ENCODE results near the gene FAAH2. TPM values are rescaled to one million over a fixed set of nuclear protein-coding genes. Genes with fewer than 3 reads are reported as not detected.
"Not testable (repeated sequence)": the region's sequence is repeated elsewhere in the genome, so short reads cannot be mapped to it uniquely, and the experiment has no call there.

FAAH2 gene
- total and polyA plus RNA-seq, 4 donors = 7.3 to 16.0 (median 8.1) TPM

- H3K4me1 ChIP-seq (ENCODE audit: control insufficient read depth in 5 of 5, insufficient read depth in 5 of 5, low read length in 5 of 5) = no peaks in the 10 kb centered on the region
- no peak for TF ChIP-seq CTCF (IDR thresholded peaks at IDR 0.05; ENCODE audit: control extremely low read depth, extremely low read depth)
- H3K27ac ChIP-seq (ENCODE audit: low read depth in 1 of 2, low read length in 1 of 2) = no peak overlapping the region
- peaks cover 0 to 7% (median 0%) of the 10 kb centered on the region in 4 donors for H3K9me3 ChIP-seq (ENCODE audit: control insufficient read depth in 4 of 4, insufficient read depth in 3 of 4, low read length in 3 of 4)
- no peaks in the 10 kb centered on the region for H3K27me3 ChIP-seq (ENCODE audit: control insufficient read depth in 3 of 3, insufficient read depth in 3 of 3, low read length in 2 of 3)
- no peak overlapping the region for H3K4me3 ChIP-seq
- DNase-seq (no peak), ATAC-seq (ENCODE audit: insufficient read depth, low FRiP score) (no peak)
- no peak overlapping the region for H3K9ac ChIP-seq (ENCODE audit: insufficient read depth in 1 of 2, low read length in 2 of 2)
- no peaks in the 10 kb centered on the region for H3K36me3 ChIP-seq (ENCODE audit: control insufficient read depth in 4 of 4, insufficient read depth in 4 of 4, low read length in 4 of 4)
These were observed 8.5 kb downstream of the FAAH2 start for GRCh38 chrX:57294961-57295360.

- not testable (repeated sequence) for H3K9ac ChIP-seq (ENCODE audit: insufficient read depth in 1 of 2, low read length in 2 of 2); H3K4me3 ChIP-seq; H3K4me1 ChIP-seq (ENCODE audit: control insufficient read depth in 5 of 5, insufficient read depth in 5 of 5, low read length in 5 of 5); H3K36me3 ChIP-seq (ENCODE audit: control insufficient read depth in 4 of 4, insufficient read depth in 4 of 4, low read length in 4 of 4); ATAC-seq (ENCODE audit: insufficient read depth, low FRiP score); H3K27ac ChIP-seq (ENCODE audit: low read depth in 1 of 2, low read length in 1 of 2); H3K27me3 ChIP-seq (ENCODE audit: control insufficient read depth in 3 of 3, insufficient read depth in 3 of 3, low read length in 2 of 3); DNase-seq; H3K9me3 ChIP-seq (ENCODE audit: control insufficient read depth in 4 of 4, insufficient read depth in 3 of 4, low read length in 3 of 4)
- 90 to 93% methylated on average over 6 of the region's 6 CpGs for WGBS, 2 donors
These were observed 9.2 kb downstream of the FAAH2 start for GRCh38 chrX:57295679-57296078.

- ATAC-seq (ENCODE audit: insufficient read depth, low FRiP score) (no peak), DNase-seq (no peak)
- TF ChIP-seq CTCF (IDR thresholded peaks at IDR 0.05; ENCODE audit: control extremely low read depth, extremely low read depth) = no peak
- Histone ChIP-seq H3K36me3 (ENCODE audit: control insufficient read depth in 4 of 4, insufficient read depth in 4 of 4, low read length in 4 of 4) (peaks cover 0 to 6% (median 0%) of the 10 kb centered on the region in 4 donors), H3K9me3 (ENCODE audit: control insufficient read depth in 4 of 4, insufficient read depth in 3 of 4, low read length in 3 of 4) (peaks cover 0 to 7% (median 2%) of the 10 kb centered on the region in 4 donors), H3K4me1 (ENCODE audit: control insufficient read depth in 5 of 5, insufficient read depth in 5 of 5, low read length in 5 of 5) (no peaks in the 10 kb centered on the region), H3K27me3 (ENCODE audit: control insufficient read depth in 3 of 3, insufficient read depth in 3 of 3, low read length in 2 of 3) (no peaks in the 10 kb centered on the region), H3K4me3 (no peak overlapping the region), H3K9ac (ENCODE audit: insufficient read depth in 1 of 2, low read length in 2 of 2) (no peak overlapping the region), H3K27ac (ENCODE audit: low read depth in 1 of 2, low read length in 1 of 2) (no peak overlapping the region)
- WGBS, 2 donors = 79 to 100% methylated on average over 2 of the region's 2 CpGs
These were observed 27.2 kb downstream of the FAAH2 start for GRCh38 chrX:57313583-57314215.

- H3K9ac ChIP-seq (ENCODE audit: insufficient read depth in 1 of 2, low read length in 2 of 2) = no peak overlapping the region
- H3K27ac ChIP-seq (ENCODE audit: low read depth in 1 of 2, low read length in 1 of 2) = no peak overlapping the region
- ATAC-seq (ENCODE audit: insufficient read depth, low FRiP score) (no peak), DNase-seq (no peak)
- H3K36me3 ChIP-seq (ENCODE audit: control insufficient read depth in 4 of 4, insufficient read depth in 4 of 4, low read length in 4 of 4) = no peaks in the 10 kb centered on the region
- peaks cover 0 to 16% (median 5%) of the 10 kb centered on the region in 4 donors for H3K9me3 ChIP-seq (ENCODE audit: control insufficient read depth in 4 of 4, insufficient read depth in 3 of 4, low read length in 3 of 4)
- peaks cover 0 to 6% (median 0%) of the 10 kb centered on the region in 3 donors for H3K27me3 ChIP-seq (ENCODE audit: control insufficient read depth in 3 of 3, insufficient read depth in 3 of 3, low read length in 2 of 3)
- TF ChIP-seq CTCF (IDR thresholded peaks at IDR 0.05; ENCODE audit: control extremely low read depth, extremely low read depth) = no peak
- no peak overlapping the region for H3K4me3 ChIP-seq
- H3K4me1 ChIP-seq (ENCODE audit: control insufficient read depth in 5 of 5, insufficient read depth in 5 of 5, low read length in 5 of 5) = no peaks in the 10 kb centered on the region
These were observed 42.5 kb downstream of the FAAH2 start for GRCh38 chrX:57329008-57329407.

- H3K9me3 ChIP-seq (ENCODE audit: control insufficient read depth in 4 of 4, insufficient read depth in 3 of 4, low read length in 3 of 4); ATAC-seq (ENCODE audit: insufficient read depth, low FRiP score); DNase-seq; H3K4me3 ChIP-seq; H3K4me1 ChIP-seq (ENCODE audit: control insufficient read depth in 5 of 5, insufficient read depth in 5 of 5, low read length in 5 of 5); H3K36me3 ChIP-seq (ENCODE audit: control insufficient read depth in 4 of 4, insufficient read depth in 4 of 4, low read length in 4 of 4); H3K27me3 ChIP-seq (ENCODE audit: control insufficient read depth in 3 of 3, insufficient read depth in 3 of 3, low read length in 2 of 3); H3K9ac ChIP-seq (ENCODE audit: insufficient read depth in 1 of 2, low read length in 2 of 2); H3K27ac ChIP-seq (ENCODE audit: low read depth in 1 of 2, low read length in 1 of 2): not testable (repeated sequence)
- WGBS, 2 donors = 70 to 85% methylated on average over 2 of the region's 2 CpGs
These were observed 49.3 kb downstream of the FAAH2 start for GRCh38 chrX:57335790-57336189.
